Left ventricle myocardium inferior (tissue), 1 donor: Measurements from ENCODE around the gene PKD1L1. TPM values are rescaled to one million over a fixed set of nuclear protein-coding genes. Genes with fewer than 3 reads are reported as not detected.
A peak's percentile ranks its signal among the peaks of the same experiment; 100 is the strongest.
"Not testable (repeated sequence)": the region's sequence is repeated elsewhere in the genome, so short reads cannot be mapped to it uniquely, and the experiment has no call there.

Experiments
- DNase-seq: peaks from one replicate; pipeline ENCODE4 v3.0.0-alpha.2; 2020
- H3K27ac ChIP-seq: fragments of 200-600 bp; replicated peaks from 2 replicates; pipeline ENCODE4 v1.8.0; 2021
- H3K27me3 ChIP-seq: fragments of 200-600 bp; 2 replicates; pipeline ENCODE4 v1.8.0; 2021; ENCODE audit warnings: low read depth
- H3K36me3 ChIP-seq: fragments of 200-600 bp; 2 replicates; pipeline ENCODE4 v1.8.0; 2021
- H3K4me1 ChIP-seq: fragments of 200-600 bp; 2 replicates; pipeline ENCODE4 v1.8.0; 2021
- H3K4me3 ChIP-seq: fragments of 200-600 bp; 2 replicates; pipeline ENCODE4 v1.8.0; 2021; ENCODE audit warnings: mild to moderate bottlenecking, moderate library complexity
- H3K9me3 ChIP-seq: fragments of 200-600 bp; replicated peaks from 2 replicates; pipeline ENCODE4 v1.8.0; 2021
- intact Hi-C: fragments of 100-400 bp; cut with micrococcal nuclease; formaldehyde crosslinking; loops from one replicate; pipeline ENCODE4 v1.11.0; 2022
- total RNA-seq: library from RNA; stranded (reverse); fragmentation: NEBNext Ultra II Directional; extraction: Animal tissue kit (Norgen Biotek cat#: 25700); gene quantifications from one replicate; pipeline ENCODE4 v1.2.1, GENCODE V29; 2021
- TF ChIP-seq, protein P1 (sequence below): fragments of 200-600 bp; IDR thresholded peaks from 2 replicates; pipeline ENCODE4 v1.8.0; 2021; ENCODE audit warnings: antibody characterized with exemption, mild to moderate bottlenecking, borderline replicate concordance
- donor health status: DM: no; HTN: yes; CAD: no; lungs with severe emphysema.

The PKD1L1 gene
- total RNA-seq, 1 donor from 2014 or later = 1.5 TPM

DNA sequence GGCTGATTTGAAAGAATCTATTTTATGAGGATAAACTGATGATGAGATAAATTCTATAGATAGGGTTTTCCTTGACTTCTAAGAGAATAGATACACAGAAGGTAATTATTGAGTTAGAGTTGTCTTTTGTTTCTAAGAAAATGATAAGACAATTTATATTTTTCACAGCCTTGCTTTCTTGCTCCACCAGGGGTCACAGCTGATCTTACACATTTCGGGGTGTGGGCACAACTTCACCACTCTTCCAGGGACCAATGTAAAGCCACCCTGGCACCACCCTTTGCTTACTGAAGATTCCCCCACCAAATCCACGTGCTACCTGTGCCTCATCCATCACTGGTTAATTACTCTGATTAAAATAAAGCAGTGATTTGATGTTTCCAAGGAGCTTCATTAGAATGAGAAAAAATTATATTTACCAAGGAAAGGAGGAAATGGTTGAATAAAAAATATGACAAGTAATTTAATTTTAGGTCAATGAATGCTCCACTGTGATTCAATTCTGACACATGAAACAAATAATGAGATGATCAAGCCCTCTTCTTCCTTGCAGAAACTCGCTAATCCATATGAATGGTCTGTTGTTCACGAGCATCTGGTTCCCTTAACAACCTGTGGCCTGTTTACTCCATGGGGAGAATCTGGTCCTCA, 189.1 kb downstream of the PKD1L1 start:
- intact Hi-C loops = no loop called here
- H3K27me3 ChIP-seq = no peaks in the 10 kb centered on the region
- H3K27ac ChIP-seq = no peak overlapping the region
- H3K4me3 ChIP-seq = no peak overlapping the region
- no peaks in the 10 kb centered on the region for H3K9me3 ChIP-seq
- no peaks in the 10 kb centered on the region for H3K36me3 ChIP-seq
- no peak for DNase-seq
- peaks cover 10% of the 10 kb centered on the region for H3K4me1 ChIP-seq
- TF ChIP-seq, protein P1, sequence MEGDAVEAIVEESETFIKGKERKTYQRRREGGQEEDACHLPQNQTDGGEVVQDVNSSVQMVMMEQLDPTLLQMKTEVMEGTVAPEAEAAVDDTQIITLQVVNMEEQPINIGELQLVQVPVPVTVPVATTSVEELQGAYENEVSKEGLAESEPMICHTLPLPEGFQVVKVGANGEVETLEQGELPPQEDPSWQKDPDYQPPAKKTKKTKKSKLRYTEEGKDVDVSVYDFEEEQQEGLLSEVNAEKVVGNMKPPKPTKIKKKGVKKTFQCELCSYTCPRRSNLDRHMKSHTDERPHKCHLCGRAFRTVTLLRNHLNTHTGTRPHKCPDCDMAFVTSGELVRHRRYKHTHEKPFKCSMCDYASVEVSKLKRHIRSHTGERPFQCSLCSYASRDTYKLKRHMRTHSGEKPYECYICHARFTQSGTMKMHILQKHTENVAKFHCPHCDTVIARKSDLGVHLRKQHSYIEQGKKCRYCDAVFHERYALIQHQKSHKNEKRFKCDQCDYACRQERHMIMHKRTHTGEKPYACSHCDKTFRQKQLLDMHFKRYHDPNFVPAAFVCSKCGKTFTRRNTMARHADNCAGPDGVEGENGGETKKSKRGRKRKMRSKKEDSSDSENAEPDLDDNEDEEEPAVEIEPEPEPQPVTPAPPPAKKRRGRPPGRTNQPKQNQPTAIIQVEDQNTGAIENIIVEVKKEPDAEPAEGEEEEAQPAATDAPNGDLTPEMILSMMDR = no peak

GRCh38 chr7:47758546-47758945, 189.7 kb downstream of the PKD1L1 start:
- DNase-seq = no peak

DNA sequence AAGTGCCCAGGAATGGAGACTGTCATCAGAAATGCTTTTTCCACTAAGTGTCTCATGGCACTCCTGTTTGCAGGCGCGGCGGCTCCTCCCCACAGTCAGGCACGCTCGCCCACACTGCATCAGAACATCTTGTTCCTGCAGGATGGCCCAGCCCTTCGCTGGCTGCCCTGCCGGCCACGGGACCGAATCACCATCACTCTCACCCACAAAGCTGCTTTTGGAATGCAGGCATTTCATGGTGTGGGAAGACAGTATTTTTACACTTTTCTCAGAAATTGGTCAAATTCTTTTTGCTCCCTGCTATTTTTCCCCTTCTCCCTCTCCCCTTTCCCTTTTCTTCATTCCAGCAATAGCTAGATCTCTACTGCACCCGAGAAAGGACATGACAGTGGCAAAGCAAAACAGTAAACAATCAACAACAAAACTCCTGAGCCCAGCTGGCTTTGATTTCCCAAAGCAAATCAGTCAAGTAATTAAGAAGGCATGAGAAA, 190.3 kb downstream of the PKD1L1 start:
- no peak overlapping the region for H3K4me3 ChIP-seq
- intact Hi-C loops = no loop called here
- H3K36me3 ChIP-seq = no peaks in the 10 kb centered on the region
- H3K27me3 ChIP-seq = no peaks in the 10 kb centered on the region
- peak overlapping the region; percentile 49 for H3K27ac ChIP-seq
- peak; percentile 63 for DNase-seq
- H3K4me1 ChIP-seq = peaks cover 10% of the 10 kb centered on the region
- TF ChIP-seq, protein P1 = no peak
- H3K9me3 ChIP-seq = no peaks in the 10 kb centered on the region

More at GRCh38 chr7:47758546-47758945, 189.7 kb downstream of the PKD1L1 start:
- Histone ChIP-seq H3K27ac (peak overlapping the region; percentile 49), H3K4me3 (no peak overlapping the region), H3K4me1 (peaks cover 10% of the 10 kb centered on the region), H3K9me3 (no peaks in the 10 kb centered on the region), H3K36me3 (no peaks in the 10 kb centered on the region), H3K27me3 (no peaks in the 10 kb centered on the region)
- TF ChIP-seq, protein P1 = no peak
- intact Hi-C loops = no loop called here

DNA sequence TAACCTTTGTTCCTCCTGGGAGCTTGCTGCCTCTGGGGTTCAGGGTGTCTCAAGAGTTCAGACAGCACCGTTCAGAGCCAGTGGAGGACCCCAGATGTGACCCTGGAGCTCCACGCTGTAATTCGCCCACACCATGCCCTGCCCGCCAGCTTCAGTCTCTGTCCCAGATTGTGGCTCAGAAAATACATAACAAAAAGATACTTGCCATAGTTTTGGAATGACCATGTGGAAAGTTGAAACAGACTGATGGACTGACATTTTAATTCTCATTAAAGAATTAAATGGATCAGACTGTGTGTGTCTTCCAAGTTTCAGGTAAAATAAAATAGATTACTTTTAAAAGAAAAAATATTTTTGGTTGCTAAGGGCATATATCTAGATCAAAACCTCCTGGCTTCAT, 191.6 kb downstream of the PKD1L1 start:
- no peaks in the 10 kb centered on the region for H3K9me3 ChIP-seq
- H3K27ac ChIP-seq = no peak overlapping the region
- no peak for DNase-seq
- no peaks in the 10 kb centered on the region for H3K27me3 ChIP-seq
- peaks cover 10% of the 10 kb centered on the region for H3K4me1 ChIP-seq
- intact Hi-C loops = no loop called here
- H3K4me3 ChIP-seq = no peak overlapping the region
- H3K36me3 ChIP-seq = no peaks in the 10 kb centered on the region
- TF ChIP-seq, protein P1 = no peak

- no peak overlapping the region for H3K27ac ChIP-seq
- H3K36me3 ChIP-seq = no peaks in the 10 kb centered on the region
- no peak overlapping the region for H3K4me3 ChIP-seq
- intact Hi-C loops = no loop called here
- no peaks in the 10 kb centered on the region for H3K27me3 ChIP-seq
- peaks cover 10% of the 10 kb centered on the region for H3K4me1 ChIP-seq
- no peak for DNase-seq
- H3K9me3 ChIP-seq = no peaks in the 10 kb centered on the region
- TF ChIP-seq, protein P1 = no peak
Observed at GRCh38 chr7:47755248-47755647, 193.0 kb downstream of the PKD1L1 start.

DNA sequence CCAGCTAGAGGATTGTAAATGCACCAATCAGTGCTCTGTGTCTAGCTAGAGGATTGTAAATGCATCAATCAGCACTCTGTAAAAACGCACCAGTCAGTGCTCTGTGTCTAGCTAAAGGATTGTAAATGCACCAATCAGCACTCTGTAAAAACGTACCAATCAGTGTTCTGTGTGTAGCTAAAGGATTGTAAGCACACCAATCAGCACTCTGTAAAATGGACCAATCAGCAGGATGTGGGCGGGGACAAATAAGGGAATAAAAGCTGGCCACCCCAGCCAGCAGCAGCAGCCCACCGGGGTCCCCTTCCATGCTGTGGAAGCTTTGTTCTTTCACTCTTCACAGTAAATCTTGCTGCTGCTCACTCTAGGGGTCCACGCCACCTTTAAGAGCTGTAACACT, 196.5 kb downstream of the PKD1L1 start:
- not testable (repeated sequence) for H3K36me3 ChIP-seq

More for the DNA sequence above, 196.5 kb downstream of the PKD1L1 start:
- H3K9me3 ChIP-seq, H3K27ac ChIP-seq, H3K4me3 ChIP-seq, DNase-seq, H3K4me1 ChIP-seq, H3K27me3 ChIP-seq, intact Hi-C loops: not testable (repeated sequence)
